Spinal cord (tissue), 10 donors: ENCODE results near the gene SPATA33. TPM values are rescaled to one million over a fixed set of nuclear protein-coding genes. Genes with fewer than 3 reads are reported as not detected.
A peak's percentile ranks its signal among the peaks of the same experiment; 100 is the strongest.

Experiments used
- DNase-seq, 6 donors: peaks; one replicate each; pipeline versions ENCODE4 v3.0.0 to v3.0.0-alpha.2; 2013 to 2015; ENCODE audit warnings: low spot score in 6 of 6, low read depth in 4 of 6
- H3K27ac ChIP-seq: one replicate; pipeline ENCODE4 v1.5.1; 2013; ENCODE audit warnings: low read depth, low read length, control low read depth
- H3K27me3 ChIP-seq: one replicate; pipeline ENCODE4 v1.6.1; 2013; ENCODE audit warnings: low read length; ENCODE audit not compliant: control insufficient read depth, insufficient read depth
- H3K36me3 ChIP-seq: one replicate; pipeline ENCODE4 v1.6.1; 2013; ENCODE audit warnings: low read length; ENCODE audit not compliant: control insufficient read depth, insufficient read depth
- H3K4me1 ChIP-seq: one replicate; pipeline ENCODE4 v1.6.1; 2013; ENCODE audit warnings: low read length; ENCODE audit not compliant: control insufficient read depth, insufficient read depth
- H3K4me3 ChIP-seq: one replicate; pipeline ENCODE4 v1.5.1; 2013; ENCODE audit warnings: low read depth, low read length, control low read depth
- H3K9me3 ChIP-seq: one replicate; pipeline ENCODE4 v1.6.1; 2013; ENCODE audit warnings: low read length; ENCODE audit not compliant: control insufficient read depth, insufficient read depth
- WGBS: methylation state at CpG from one replicate; pipeline ENCODE4 v1.1.5; 2013; ENCODE audit warnings: missing lambda C conversion rate; ENCODE audit not compliant: insufficient coverage; 5-methylcytosine and 5-hydroxymethylcytosine counted together
- long read RNA-seq, 4 donors: transcript quantifications; one replicate each; lab custom pipeline, GENCODE V29; 2026
- polyA plus RNA-seq, 2 donors: library from polyadenylated mRNA; unstranded; fragments of 120-200 nt; gene quantifications; one replicate each; pipeline ENCODE4 v1.2.1, GENCODE V29; 2013; ENCODE audit not compliant: insufficient read length in 2 of 2
- total RNA-seq, 2 donors: library from RNA; depleted of rRNA in 1 of 2; stranded (reverse); fragments of 120-200 nt in 1 of 2; fragments of >200 nt in 1 of 2; gene quantifications; one replicate each; pipeline versions ENCODE4 v1.2.3 to v1.2.4, GENCODE V29; 2013 to 2014
- donor health status: healthy.

SPATA33 gene
- total RNA-seq (10 to 100 TPM in 1 of 2 donors, 1 to 10 TPM in 1; 5.7 to 16.3 TPM), polyA plus RNA-seq (10 to 100 TPM; 24.2 to 25.4 TPM)
- long read RNA-seq, donor 1, partial matches to known transcripts = 0 of 8 reads
- long read RNA-seq, donor 1, other reads (novel, unspliced or antisense) = 0 of 8 reads
- long read RNA-seq, donor 2, partial matches to known transcripts = 0 of 6 reads
- long read RNA-seq, donor 2, other reads (novel, unspliced or antisense) = 0 of 6 reads
- long read RNA-seq, donor 3, partial matches to known transcripts = 0 of 6 reads
- long read RNA-seq, donor 3, other reads (novel, unspliced or antisense) = 0 of 6 reads
- long read RNA-seq, donor 4, partial matches to known transcripts = 6 of 14 reads
- long read RNA-seq, donor 4, other reads (novel, unspliced or antisense) = 0 of 14 reads

DNA sequence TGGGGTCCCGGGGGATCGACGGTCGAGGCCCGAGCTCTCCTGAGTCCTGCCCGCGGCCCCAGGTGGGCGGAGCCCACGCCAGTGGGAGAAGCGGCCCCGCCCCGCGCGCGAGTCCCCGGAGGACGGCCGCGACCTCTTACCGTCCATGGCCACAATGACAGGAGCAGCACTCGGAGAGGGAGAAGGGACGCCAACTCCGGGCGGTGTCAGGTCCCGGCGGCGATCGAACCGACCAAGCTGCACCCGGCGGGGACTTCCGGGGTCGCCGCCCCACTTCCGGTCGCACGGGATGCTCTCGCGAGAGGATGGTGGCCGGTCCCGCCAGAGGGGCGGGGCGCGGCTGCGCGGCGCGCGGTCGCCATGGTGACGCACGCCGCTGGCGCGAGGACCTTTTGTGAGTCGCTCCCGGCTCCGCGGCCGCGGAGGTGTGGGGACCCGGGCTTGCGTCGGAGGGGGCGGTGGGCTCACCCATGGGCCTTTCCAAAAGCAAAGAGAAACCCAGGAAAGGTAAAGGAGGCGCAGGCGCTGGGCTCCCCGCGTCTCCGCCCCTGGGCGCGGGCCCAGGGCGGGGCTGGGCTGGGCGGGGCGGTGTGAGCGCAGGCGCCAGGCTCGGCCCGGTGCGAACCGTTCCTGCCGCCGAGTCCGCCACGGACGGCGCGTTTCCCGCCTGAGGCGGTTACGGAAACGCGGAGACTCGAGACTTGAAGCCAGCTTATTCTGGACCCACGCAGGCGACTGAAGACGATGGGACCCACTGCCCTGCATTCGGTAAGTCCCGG is at the start of gene SPATA33, which contains the start of gene CHMP1A:
SPATA33 (plus strand) TSS at position 395 of the 779 bp plus-strand sequence; CDS start at position 471, 76 bp downstream.
CHMP1A (minus strand) TSS at position 267 of the 779 bp plus-strand sequence; CDS start at position 147, 120 bp downstream.
- peak; percentile 78 to 97 (median 86) for DNase-seq
- Histone ChIP-seq H3K27me3 (no peaks in the 10 kb centered on the region), H3K4me3 (peak within 1 kb of the TSS; percentile 72), H3K36me3 (peaks cover 41% of the 10 kb centered on the region), H3K27ac (no peak within 1 kb of the TSS), H3K4me1 (peaks cover 26% of the 10 kb centered on the region), H3K9me3 (no peaks in the 10 kb centered on the region)
- under 1% methylated on average over 99 of the region's 99 CpGs for WGBS

DNA sequence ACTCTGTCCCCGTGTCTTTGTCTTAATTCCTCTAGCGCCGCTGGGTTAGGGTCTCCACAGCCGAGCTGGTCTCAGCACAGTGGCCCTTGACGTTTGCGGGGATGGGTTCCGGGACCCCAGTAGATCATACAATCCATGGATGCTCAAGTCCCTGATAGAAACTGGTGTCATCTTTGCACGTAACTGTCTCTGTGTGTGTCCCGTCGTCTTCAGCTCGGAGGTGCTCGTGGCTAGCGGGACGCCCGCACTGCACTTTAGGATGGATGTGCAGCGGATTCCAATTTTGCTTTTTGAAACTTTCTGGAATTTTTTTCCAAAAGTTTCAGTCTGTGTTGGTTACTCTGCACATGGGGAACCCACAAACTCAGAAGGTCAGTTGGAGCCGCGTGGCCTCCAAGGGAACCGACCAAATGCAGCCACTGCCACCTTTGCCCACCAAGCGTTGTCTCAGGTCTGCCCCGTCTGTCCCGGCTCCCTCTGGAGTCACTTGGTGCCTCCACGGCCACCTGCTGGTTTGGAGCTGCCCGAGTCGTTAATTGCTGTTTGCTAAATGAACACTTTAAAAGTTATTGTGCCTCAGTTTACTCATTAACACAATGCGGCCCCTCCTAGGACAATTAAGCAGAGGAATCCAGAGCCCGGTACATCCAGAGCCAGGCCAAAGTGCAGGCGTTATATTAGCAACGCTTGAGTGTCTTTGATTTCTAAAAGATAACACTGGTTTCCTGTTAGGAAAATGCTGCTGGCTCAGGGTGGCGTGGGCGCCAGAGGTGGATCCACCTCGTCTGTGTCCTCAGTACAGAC is 49.5 kb upstream of the SPATA33 start:
- H3K27me3 ChIP-seq = no peaks in the 10 kb centered on the region
- 76% methylated on average over 31 of the region's 32 CpGs for WGBS
- H3K4me1 ChIP-seq = peaks cover 3% of the 10 kb centered on the region
- no peak overlapping the region for H3K27ac ChIP-seq
- H3K9me3 ChIP-seq = no peaks in the 10 kb centered on the region
- no peak overlapping the region for H3K4me3 ChIP-seq
- DNase-seq = no peak
- H3K36me3 ChIP-seq = no peaks in the 10 kb centered on the region

DNA sequence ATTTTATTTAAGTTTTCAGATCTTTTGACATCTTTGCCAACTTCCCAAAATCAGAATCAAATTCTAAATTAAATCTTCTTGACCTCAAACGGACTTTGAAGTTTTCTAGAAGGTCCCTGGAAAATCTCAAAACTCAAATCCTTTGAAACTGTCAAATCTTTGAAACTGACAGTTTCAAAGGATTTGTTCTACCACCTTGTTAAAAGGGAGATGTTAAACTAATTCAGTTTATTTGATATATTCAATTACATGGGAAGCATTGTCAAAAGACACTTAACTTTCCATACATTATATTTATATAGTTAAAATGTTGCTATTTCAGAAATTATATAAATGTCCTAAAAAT is 47.6 kb upstream of the SPATA33 start:
- no peak for DNase-seq
- Histone ChIP-seq H3K27ac (no peak overlapping the region), H3K36me3 (peaks cover 2% of the 10 kb centered on the region), H3K27me3 (no peaks in the 10 kb centered on the region), H3K9me3 (no peaks in the 10 kb centered on the region), H3K4me3 (no peak overlapping the region), H3K4me1 (peaks cover under 1% of the 10 kb centered on the region)
- WGBS = no CpG with 5 or more reads among the region's 1 CpG

DNA sequence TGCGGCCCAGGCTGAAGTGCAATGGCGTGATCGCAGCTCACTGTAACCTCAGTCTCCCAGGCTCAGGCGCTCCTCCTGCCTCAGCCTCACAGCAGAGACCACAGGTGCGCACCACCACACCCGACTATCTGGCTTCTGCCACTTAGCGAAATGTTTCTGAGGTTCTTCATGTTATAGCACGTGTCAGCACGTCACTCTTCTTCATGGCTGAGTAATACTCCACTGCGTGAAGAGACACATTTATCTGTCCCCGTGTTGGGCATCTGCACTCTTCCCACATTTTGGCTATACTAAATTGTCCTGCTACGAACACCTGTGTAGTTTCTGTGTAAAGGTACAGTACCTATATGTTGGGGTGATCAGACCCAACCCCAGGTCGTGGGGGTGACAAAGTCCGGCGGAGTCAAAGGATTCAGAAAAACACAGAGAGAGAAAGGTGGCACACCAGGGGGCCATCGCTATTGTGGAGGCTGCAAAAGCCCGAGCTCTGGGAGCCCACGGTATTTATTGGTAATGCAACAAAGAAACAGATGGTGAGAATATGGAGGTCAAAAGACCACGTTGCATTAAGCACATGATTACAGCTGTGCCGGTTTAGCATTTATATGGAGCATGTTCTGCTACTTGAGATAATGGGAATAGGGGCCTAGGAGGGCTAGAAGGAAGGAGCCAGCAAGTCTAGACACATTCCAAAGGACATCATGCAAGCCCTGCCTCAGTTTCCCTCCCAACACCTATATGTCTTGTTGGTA is 45.0 kb upstream of the SPATA33 start:
- DNase-seq = peak in 1 of 6 donors; percentile 3
- Histone ChIP-seq H3K27ac (no peak overlapping the region), H3K4me1 (no peaks in the 10 kb centered on the region), H3K9me3 (no peaks in the 10 kb centered on the region), H3K4me3 (no peak overlapping the region), H3K36me3 (peaks cover 2% of the 10 kb centered on the region), H3K27me3 (no peaks in the 10 kb centered on the region)
- 73% methylated on average over 19 of the region's 20 CpGs for WGBS

DNA sequence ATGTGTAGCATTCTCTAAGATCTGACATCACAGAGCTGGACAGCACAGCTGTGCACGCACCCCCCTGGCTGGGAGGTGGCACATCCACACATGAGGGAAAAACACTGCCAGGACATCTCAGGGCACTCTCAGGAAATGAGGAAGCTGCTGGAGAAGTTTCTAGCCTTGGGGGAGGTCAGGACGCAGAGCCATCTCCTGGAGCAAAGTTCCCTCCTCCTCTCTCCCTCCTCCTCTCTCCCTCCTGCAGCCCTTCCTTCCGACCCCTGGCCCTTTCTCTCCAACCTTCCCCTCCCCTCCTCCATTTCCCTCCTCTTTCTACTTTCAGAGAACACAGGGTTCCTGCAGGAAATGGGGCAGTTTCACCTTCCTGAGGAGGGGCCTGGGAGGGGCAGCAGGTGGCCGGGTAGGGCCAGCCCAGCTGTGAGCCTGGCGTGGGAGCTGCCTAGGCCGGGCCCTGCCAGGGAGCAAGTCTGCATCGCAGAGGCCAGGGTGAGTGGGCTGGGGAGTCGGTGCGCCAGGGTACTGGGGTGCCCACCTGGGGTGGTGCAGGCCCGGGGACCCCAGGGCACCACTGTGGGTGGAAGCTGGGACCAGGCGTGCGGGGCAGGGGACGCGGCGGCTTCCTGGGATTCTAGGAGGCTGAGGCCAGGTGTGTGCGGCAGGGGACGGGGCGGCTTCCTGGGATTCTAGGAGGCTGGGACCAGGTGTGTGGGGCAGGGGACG is 44.2 kb upstream of the SPATA33 start, which contains the start of gene DPEP1:
DPEP1 (plus strand) TSS at position 412 of the 723 bp plus-strand sequence. CDS start 16,769 bp downstream, outside the sequence.
- no peak within 1 kb of the TSS for H3K4me3 ChIP-seq
- peaks cover 2% of the 10 kb centered on the region for H3K36me3 ChIP-seq
- H3K4me1 ChIP-seq = no peaks in the 10 kb centered on the region
- 64% methylated on average over 17 of the region's 19 CpGs for WGBS
- no peaks in the 10 kb centered on the region for H3K27me3 ChIP-seq
- no peak within 1 kb of the TSS for H3K27ac ChIP-seq
- H3K9me3 ChIP-seq = no peaks in the 10 kb centered on the region
- no peak for DNase-seq

DNA sequence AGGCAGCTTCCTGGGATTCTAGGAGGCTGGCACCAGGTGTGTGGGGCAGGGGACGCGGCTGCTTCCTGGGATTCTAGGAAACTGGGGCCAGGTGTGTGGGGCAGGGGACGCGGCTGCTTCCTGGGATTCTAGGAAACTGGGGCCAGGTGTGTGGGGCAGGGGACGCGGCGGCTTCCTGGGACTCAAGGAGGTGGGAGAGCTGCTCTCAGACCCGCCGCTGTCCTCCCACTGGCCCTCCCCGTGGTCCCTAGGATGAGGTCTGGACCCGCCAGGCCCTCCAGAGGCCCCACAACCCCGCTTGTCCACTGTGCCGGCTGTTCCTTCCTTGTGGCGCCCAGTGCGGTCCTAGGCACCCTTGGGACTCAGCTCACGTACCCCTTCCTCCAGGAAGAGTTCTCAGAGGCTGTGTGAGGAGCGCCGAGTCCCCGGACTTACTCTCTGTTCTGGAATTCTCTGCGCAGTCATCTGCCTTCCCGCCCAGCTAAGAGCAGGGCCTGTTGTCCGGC is 43.6 kb upstream of the SPATA33 start:
- 84% methylated on average over 22 of the region's 22 CpGs for WGBS

DNA sequence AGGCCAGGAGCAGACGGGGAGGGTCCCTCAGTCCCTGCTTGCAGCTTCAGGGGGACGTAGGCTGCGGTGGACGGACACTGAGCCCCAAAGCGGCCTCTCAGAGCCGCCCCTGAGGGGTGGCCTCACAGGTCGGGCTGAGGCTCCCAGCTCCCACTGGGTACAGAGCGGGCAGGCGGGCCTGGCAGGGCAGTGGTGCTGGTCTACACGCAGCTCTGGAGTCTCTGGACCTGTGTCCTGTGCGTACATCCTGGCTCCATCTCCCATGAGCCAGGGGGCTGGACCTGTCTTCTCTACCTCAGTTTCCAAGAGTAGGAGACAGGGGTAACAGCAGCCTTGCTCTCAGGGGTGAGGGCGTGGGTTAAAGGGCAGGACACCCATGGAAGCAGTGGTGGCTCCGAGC is 42.5 kb upstream of the SPATA33 start:
- Histone ChIP-seq H3K4me3 (no peak overlapping the region), H3K9me3 (no peaks in the 10 kb centered on the region), H3K36me3 (peaks cover 2% of the 10 kb centered on the region), H3K27ac (no peak overlapping the region), H3K4me1 (no peaks in the 10 kb centered on the region), H3K27me3 (no peaks in the 10 kb centered on the region)
- WGBS = 67% methylated on average over 13 of the region's 13 CpGs
- no peak for DNase-seq

More for the DNA sequence above, 43.6 kb upstream of the SPATA33 start:
- Histone ChIP-seq H3K4me3 (no peak overlapping the region), H3K36me3 (peaks cover 2% of the 10 kb centered on the region), H3K9me3 (no peaks in the 10 kb centered on the region), H3K4me1 (no peaks in the 10 kb centered on the region), H3K27ac (no peak overlapping the region), H3K27me3 (no peaks in the 10 kb centered on the region)
- DNase-seq = no peak

DNA sequence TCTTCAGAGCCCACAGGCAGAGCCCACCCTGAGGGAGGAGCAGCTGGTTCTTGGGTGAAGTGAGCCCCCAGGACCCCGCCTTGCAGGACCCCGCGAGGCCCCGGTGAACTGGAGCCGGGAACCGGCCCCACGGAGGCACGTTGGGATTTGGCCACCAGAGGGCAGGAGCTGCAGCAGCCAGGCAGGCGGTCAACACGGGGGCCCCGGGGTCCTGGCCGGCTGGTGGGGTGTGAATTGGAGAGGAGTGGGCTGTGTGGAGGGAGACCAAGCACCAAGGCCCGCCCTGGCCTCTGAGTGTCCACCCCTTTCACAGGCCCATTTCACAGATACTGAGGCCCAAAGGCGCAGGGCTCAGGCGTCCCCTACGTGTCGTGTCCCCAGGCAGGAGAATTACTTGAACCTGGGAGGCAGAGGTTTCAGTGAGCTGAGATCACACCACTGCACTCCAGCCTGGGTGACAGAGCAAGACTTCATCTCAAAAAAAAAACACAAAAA is 42.0 kb upstream of the SPATA33 start:
- H3K36me3 ChIP-seq = peaks cover 2% of the 10 kb centered on the region
- H3K4me1 ChIP-seq = peaks cover 4% of the 10 kb centered on the region
- no peak overlapping the region for H3K4me3 ChIP-seq
- no peak overlapping the region for H3K27ac ChIP-seq
- WGBS = 29% methylated on average over 10 of the region's 17 CpGs
- H3K27me3 ChIP-seq = no peaks in the 10 kb centered on the region
- DNase-seq = no peak
- H3K9me3 ChIP-seq = no peaks in the 10 kb centered on the region
